Neuronal stem cell (in vitro differentiated cells): ENCODE measurements around the gene CSF2RB.
A peak's percentile ranks its signal among the peaks of the same experiment; 100 is the strongest.

Source experiments
- DNase-seq: peaks from one replicate; pipeline ENCODE4 v3.0.0-alpha.2; 2013; ENCODE audit warnings: low spot score
- H2AFZ ChIP-seq: one replicate; pipeline ENCODE4 v1.6.1; 2013; ENCODE audit warnings: mild to moderate bottlenecking, low read length, inconsistent platforms
- H2AK5ac ChIP-seq: 2 replicates; pipeline ENCODE4 v1.6.1; 2013; ENCODE audit warnings: low read depth, mild to moderate bottlenecking, inconsistent platforms, low read length, moderate library complexity, mixed read lengths
- H2BK120ac ChIP-seq: 2 replicates; pipeline ENCODE4 v1.6.1; 2013; ENCODE audit warnings: low read depth, mild to moderate bottlenecking, inconsistent platforms, low read length, moderate library complexity, mixed read lengths
- H2BK12ac ChIP-seq: one replicate; pipeline ENCODE4 v1.6.1; 2013; ENCODE audit warnings: low read length, inconsistent platforms
- H2BK15ac ChIP-seq: 2 replicates; pipeline ENCODE4 v1.6.1; 2013; ENCODE audit warnings: mild to moderate bottlenecking, low read length, inconsistent platforms, mixed read lengths
- H2BK5ac ChIP-seq: one replicate; pipeline ENCODE4 v1.6.1; 2013; ENCODE audit warnings: inconsistent platforms, mild to moderate bottlenecking, low read length, moderate library complexity
- H3K14ac ChIP-seq: one replicate; pipeline ENCODE4 v1.6.1; 2013; ENCODE audit warnings: low read length, inconsistent platforms
- H3K18ac ChIP-seq: 2 replicates; pipeline ENCODE4 v1.6.1; 2013; ENCODE audit warnings: low read length, inconsistent platforms
- H3K23ac ChIP-seq: 2 replicates; pipeline ENCODE4 v1.6.1; 2013; ENCODE audit warnings: low read depth, mild to moderate bottlenecking, mixed read lengths, low read length, inconsistent platforms; ENCODE audit not compliant: poor library complexity
- H3K27ac ChIP-seq: replicated peaks from 3 replicates; pipeline ENCODE4 v1.5.1; 2013; ENCODE audit warnings: low read length, inconsistent platforms
- H3K27me3 ChIP-seq, 3 experiments: 2 replicates each; pipeline ENCODE4 v1.6.1; 2013; ENCODE audit warnings: low read length in 3 of 3, mild to moderate bottlenecking in 2 of 3, inconsistent platforms in 1 of 3, low read depth in 1 of 3, mixed read lengths in 1 of 3, moderate library complexity in 1 of 3; ENCODE audit not compliant: control insufficient read depth in 3 of 3, insufficient read depth in 3 of 3
- H3K36me3 ChIP-seq, 2 donors: replicated peaks in 1 of 2; 2 replicates each; pipeline ENCODE4 v1.6.1; 2013; ENCODE audit warnings: low read length in 2 of 2; ENCODE audit not compliant: control insufficient read depth in 2 of 2, insufficient read depth in 2 of 2
- H3K4ac ChIP-seq: 2 replicates; pipeline ENCODE4 v1.6.1; 2013; ENCODE audit warnings: inconsistent platforms, mild to moderate bottlenecking, low read length, moderate library complexity
- H3K4me1 ChIP-seq, 2 donors: 1 replicate in 1 of 2; 2 replicates in 1 of 2; pipeline ENCODE4 v1.6.1; 2013; ENCODE audit warnings: low read length in 2 of 2, low read depth in 1 of 2; ENCODE audit not compliant: control insufficient read depth in 2 of 2, insufficient read depth in 1 of 2
- H3K4me2 ChIP-seq: one replicate; pipeline ENCODE4 v1.6.1; 2013; ENCODE audit warnings: mild to moderate bottlenecking, low read length, inconsistent platforms; ENCODE audit not compliant: insufficient read depth, poor library complexity, severe bottlenecking
- H3K4me3 ChIP-seq, 2 donors: 2 replicates each; pipeline ENCODE4 v1.5.1; 2013; ENCODE audit warnings: low read length in 2 of 2, mild to moderate bottlenecking in 2 of 2, inconsistent platforms in 1 of 2, moderate library complexity in 1 of 2
- H3K79me1 ChIP-seq: one replicate; pipeline ENCODE4 v1.6.1; 2013; ENCODE audit warnings: low read depth, mild to moderate bottlenecking, inconsistent platforms, low read length, moderate library complexity
- H3K9ac ChIP-seq: one replicate; pipeline ENCODE4 v1.6.1; 2013; ENCODE audit warnings: mild to moderate bottlenecking, low read depth, low read length, inconsistent platforms; ENCODE audit not compliant: poor library complexity
- H3K9me3 ChIP-seq, 2 donors: replicated peaks in 1 of 2; 2 replicates each; pipeline versions ENCODE3 to v1.6.1; 2013; ENCODE audit warnings: low read length in 2 of 2, mild to moderate bottlenecking in 2 of 2, inconsistent platforms in 1 of 2, low read depth in 1 of 2, mixed read lengths in 1 of 2, moderate library complexity in 1 of 2; ENCODE audit not compliant: control insufficient read depth in 2 of 2, insufficient read depth in 1 of 2
- H4K8ac ChIP-seq: one replicate; pipeline ENCODE4 v1.6.1; 2013; ENCODE audit warnings: low read depth, mild to moderate bottlenecking, inconsistent platforms, low read length, moderate library complexity
- H4K91ac ChIP-seq: one replicate; pipeline ENCODE4 v1.6.1; 2013; ENCODE audit warnings: low read length, low read depth, mild to moderate bottlenecking, inconsistent platforms; ENCODE audit not compliant: poor library complexity
- WGBS, 2 donors: extraction: QIAGEN DNeasy Blood & Tissue Kit; methylation state at CpG; one replicate each; pipeline ENCODE4 v1.1.7; 2013; ENCODE audit warnings: missing lambda C conversion rate in 2 of 2, mixed read lengths in 1 of 2; ENCODE audit not compliant: insufficient read length in 2 of 2, insufficient replicate concordance in 1 of 2; ENCODE audit errors: extremely low coverage in 2 of 2; 5-methylcytosine and 5-hydroxymethylcytosine counted together

The CSF2RB gene

DNA sequence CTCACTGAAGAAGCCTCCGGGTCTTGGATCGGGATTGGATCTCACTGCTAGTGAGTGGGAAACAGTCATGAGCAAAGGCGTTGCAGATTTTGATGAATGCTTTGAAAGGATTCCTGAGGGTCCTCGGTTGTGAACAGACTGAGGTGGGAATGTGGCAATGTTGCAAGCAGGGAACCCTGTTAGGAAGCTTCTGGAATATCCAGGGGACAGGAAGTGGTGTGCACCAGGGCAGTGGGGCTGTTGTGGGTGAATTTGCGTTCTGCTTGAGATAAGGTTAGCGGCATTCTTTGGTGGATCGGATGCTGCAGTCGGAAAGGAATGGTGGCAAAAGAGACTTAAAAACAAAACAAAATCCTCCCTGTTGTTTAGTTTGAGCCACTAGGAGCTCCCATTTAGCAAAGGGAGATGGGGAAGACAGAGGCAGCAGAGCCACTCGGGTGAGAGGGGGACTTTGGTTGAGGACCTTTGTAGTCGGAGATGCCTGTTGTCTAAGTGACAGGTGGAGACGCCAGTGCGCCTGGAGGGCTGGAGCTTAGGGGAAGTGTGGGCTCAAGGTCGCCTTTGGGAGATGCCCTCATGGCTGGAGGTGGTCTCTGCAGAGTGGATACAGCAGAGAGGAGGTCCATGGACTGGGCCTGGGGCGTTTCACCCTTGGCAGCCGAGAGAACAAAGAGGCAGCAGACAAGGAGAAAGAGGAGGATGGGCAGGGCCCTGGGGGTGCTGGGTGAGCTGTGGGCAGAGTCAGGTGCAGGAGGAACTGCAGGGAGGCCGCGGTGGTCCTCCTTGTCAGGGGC, 37.6 kb downstream of the CSF2RB start:
- no peak overlapping the region for H3K18ac ChIP-seq
- no peak for DNase-seq
- peak overlapping the region; percentile 31 for H2BK15ac ChIP-seq
- no peak overlapping the region for H2BK5ac ChIP-seq
- no peak overlapping the region for H3K4me2 ChIP-seq
- H3K9me3 ChIP-seq = no peaks in the 10 kb centered on the region
- no peak overlapping the region for H4K8ac ChIP-seq
- no peak overlapping the region for H3K4me3 ChIP-seq
- H3K27me3 ChIP-seq = peaks cover 0 to 20% (median 0%) of the 10 kb centered on the region in 3 experiments
- H3K36me3 ChIP-seq = no peaks in the 10 kb centered on the region
- WGBS, 2 donors = no CpG with 5 or more reads among the region's 17 CpGs
- peaks cover 0 to 2% of the 10 kb centered on the region in 2 donors for H3K4me1 ChIP-seq
- peak overlapping the region; percentile 60 for H3K14ac ChIP-seq
- H3K9ac ChIP-seq = no peak overlapping the region
- no peak overlapping the region for H2AFZ ChIP-seq
- no peak overlapping the region for H3K23ac ChIP-seq
- no peak overlapping the region for H4K91ac ChIP-seq
- no peak overlapping the region for H2AK5ac ChIP-seq
- no peak overlapping the region for H3K4ac ChIP-seq
- H2BK120ac ChIP-seq = no peak overlapping the region
- no peaks in the 10 kb centered on the region for H3K79me1 ChIP-seq
- no peak overlapping the region for H2BK12ac ChIP-seq
- no peak overlapping the region for H3K27ac ChIP-seq

DNA sequence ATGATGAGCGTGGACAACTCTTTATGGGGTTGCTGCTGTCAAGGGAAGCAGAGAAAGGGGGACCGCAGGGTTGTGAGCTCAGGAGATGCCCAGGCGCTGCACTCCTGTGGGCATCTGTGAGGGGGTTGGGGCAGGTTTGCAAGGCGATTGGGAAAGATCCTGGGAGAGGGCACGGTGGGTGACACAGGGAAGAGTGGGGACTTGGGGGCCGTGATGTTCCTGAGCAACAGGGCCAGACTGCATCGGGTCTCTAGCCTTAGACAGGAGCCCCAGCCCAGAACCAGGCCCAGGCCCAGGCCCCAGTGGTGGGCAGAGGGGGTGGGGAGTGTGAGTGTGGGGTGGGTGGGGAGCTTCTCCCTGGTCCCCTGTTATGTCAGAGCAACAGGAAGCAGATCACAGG, 38.3 kb downstream of the CSF2RB start:
- no peak overlapping the region for H4K8ac ChIP-seq
- DNase-seq = no peak
- H2BK15ac ChIP-seq = no peak overlapping the region
- H2BK5ac ChIP-seq = no peak overlapping the region
- H3K14ac ChIP-seq = peak overlapping the region; percentile 60
- no peaks in the 10 kb centered on the region for H3K36me3 ChIP-seq
- H3K23ac ChIP-seq = no peak overlapping the region
- H2BK120ac ChIP-seq = no peak overlapping the region
- no peaks in the 10 kb centered on the region for H3K79me1 ChIP-seq
- H2BK12ac ChIP-seq = no peak overlapping the region
- no peak overlapping the region for H2AFZ ChIP-seq
- peaks cover 0 to 2% of the 10 kb centered on the region in 2 donors for H3K9me3 ChIP-seq
- no peak overlapping the region for H3K9ac ChIP-seq
- WGBS, 2 donors = no CpG with 5 or more reads among the region's 7 CpGs
- H3K18ac ChIP-seq = no peak overlapping the region
- no peak overlapping the region for H3K4me3 ChIP-seq
- H3K27ac ChIP-seq = no peak overlapping the region
- H4K91ac ChIP-seq = no peak overlapping the region
- no peak overlapping the region for H3K4ac ChIP-seq
- peaks cover 0 to 20% (median 0%) of the 10 kb centered on the region in 3 experiments for H3K27me3 ChIP-seq
- H2AK5ac ChIP-seq = no peak overlapping the region
- peaks cover 0 to 2% of the 10 kb centered on the region in 2 donors for H3K4me1 ChIP-seq
- no peak overlapping the region for H3K4me2 ChIP-seq

DNA sequence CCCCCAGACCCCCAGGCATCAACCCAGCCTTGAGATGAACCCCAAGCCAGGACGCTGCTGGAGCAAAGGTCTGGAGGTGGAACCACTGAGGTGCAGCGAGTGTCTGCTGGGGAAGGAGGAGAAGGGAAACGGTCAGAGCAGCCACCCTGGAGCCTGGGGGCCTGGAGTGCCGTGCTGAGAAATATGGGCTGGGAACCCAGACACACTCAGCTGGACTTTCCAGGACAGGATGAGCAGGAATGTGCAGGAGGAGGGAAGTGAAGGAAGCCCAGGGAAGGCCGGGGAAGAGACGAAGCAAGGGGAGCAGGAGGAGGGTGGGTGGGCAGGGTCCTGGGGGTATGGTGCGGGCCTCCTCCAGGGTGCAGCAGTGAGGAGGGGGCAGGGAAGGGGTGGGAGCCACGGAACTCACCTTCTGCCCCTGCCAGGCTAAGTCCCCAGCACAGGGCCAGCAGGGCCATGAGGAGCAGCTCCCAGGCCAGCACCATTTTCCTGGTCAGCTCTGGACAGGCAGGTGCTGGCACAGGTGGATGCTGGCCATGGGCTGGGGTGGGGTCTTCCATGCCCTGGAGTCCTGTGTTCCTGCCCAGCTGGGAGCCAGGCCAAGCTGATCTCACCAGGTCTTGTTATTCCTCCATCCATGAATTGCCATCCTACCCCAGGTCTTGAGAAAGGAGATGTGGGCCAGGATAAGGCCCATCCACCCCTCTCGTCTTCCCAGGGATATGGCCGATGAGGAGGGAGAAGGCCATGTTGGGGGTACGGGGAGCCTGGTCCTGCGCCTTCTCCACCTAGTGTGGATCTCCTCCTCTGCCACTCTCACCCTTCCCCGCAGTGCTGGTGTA, 40.0 kb downstream of the CSF2RB start:
- Histone ChIP-seq H3K27ac (no peak overlapping the region), H2BK12ac (no peak overlapping the region), H2BK15ac (no peak overlapping the region), H3K4me1 (peaks cover 0 to 2% of the 10 kb centered on the region in 2 donors), H3K23ac (no peak overlapping the region), H2BK120ac (no peak overlapping the region), H2BK5ac (no peak overlapping the region), H3K27me3 (peaks cover 0 to 17% (median 0%) of the 10 kb centered on the region in 3 experiments), H3K4me3 (no peak overlapping the region), H3K9me3 (peaks cover 0 to 2% of the 10 kb centered on the region in 2 donors), H2AK5ac (peak overlapping the region; percentile 47), H3K14ac (no peak overlapping the region), H3K4me2 (no peak overlapping the region), H4K8ac (no peak overlapping the region), H3K9ac (no peak overlapping the region), H3K18ac (peak overlapping the region; percentile 71), H2AFZ (no peak overlapping the region), H3K4ac (no peak overlapping the region), H4K91ac (no peak overlapping the region), H3K36me3 (no peaks in the 10 kb centered on the region), H3K79me1 (no peaks in the 10 kb centered on the region)
- WGBS, 2 donors = no CpG with 5 or more reads among the region's 13 CpGs
- DNase-seq = no peak
